Measurements from ENCODE around the gene SNX24.
"Not testable (repeated sequence)": the region's sequence is repeated elsewhere in the genome, so short reads cannot be mapped to it uniquely, and the experiment has no call there.

SNX24 gene

GRCh38 chr5:122871661-122872060, 26.2 kb downstream of the SNX24 start:
- DNase-seq (ENCODE audit: low spot score), result no peak

GRCh38 chr5:122874179-122874875, 28.9 kb downstream of the SNX24 start:
- no peak for DNase-seq (ENCODE audit: low spot score)

- DNase-seq (ENCODE audit: low spot score), result peak; percentile 59
These were observed 32.1 kb downstream of the SNX24 start for GRCh38 chr5:122877518-122877917.

GRCh38 chr5:122879076-122879475, 33.7 kb downstream of the SNX24 start:
- DNase-seq (ENCODE audit: low spot score), result no peak

GRCh38 chr5:122880170-122880689, 34.8 kb downstream of the SNX24 start:
- no peak for DNase-seq (ENCODE audit: low spot score)

- DNase-seq (ENCODE audit: low spot score), result no peak
These were observed 35.3 kb downstream of the SNX24 start for GRCh38 chr5:122880749-122881148.

GRCh38 chr5:122882831-122883230, 37.4 kb downstream of the SNX24 start:
- DNase-seq (ENCODE audit: low spot score), result no peak

- no peak for DNase-seq (ENCODE audit: low spot score)
These were observed 39.7 kb downstream of the SNX24 start for GRCh38 chr5:122885045-122885517.

GRCh38 chr5:122885891-122886290, 40.5 kb downstream of the SNX24 start:
- DNase-seq (ENCODE audit: low spot score), result no peak

- no peak for DNase-seq (ENCODE audit: low spot score)
These were observed 49.7 kb downstream of the SNX24 start for GRCh38 chr5:122895141-122895540.

GRCh38 chr5:122896598-122897282, 51.3 kb downstream of the SNX24 start:
- peak; percentile 52 for DNase-seq (ENCODE audit: low spot score)

GRCh38 chr5:122897283-122897602, 51.8 kb downstream of the SNX24 start:
- DNase-seq (ENCODE audit: low spot score), result no peak

- DNase-seq (ENCODE audit: low spot score), result no peak
These were observed 55.9 kb downstream of the SNX24 start for GRCh38 chr5:122901346-122901745.

- no peak for DNase-seq (ENCODE audit: low spot score)
These were observed 56.9 kb downstream of the SNX24 start for GRCh38 chr5:122902263-122902662.

- DNase-seq (ENCODE audit: low spot score), result no peak
These were observed 61.4 kb downstream of the SNX24 start for GRCh38 chr5:122906768-122907167.

- DNase-seq (ENCODE audit: low spot score), result no peak
These were observed 61.9 kb downstream of the SNX24 start for GRCh38 chr5:122907276-122907675.

- DNase-seq (ENCODE audit: low spot score), result no peak
These were observed 62.7 kb downstream of the SNX24 start for GRCh38 chr5:122908108-122908507.

- no peak for DNase-seq (ENCODE audit: low spot score)
These were observed 63.2 kb downstream of the SNX24 start for GRCh38 chr5:122908662-122909061.

GRCh38 chr5:122909470-122910100, 64.2 kb downstream of the SNX24 start:
- DNase-seq (ENCODE audit: low spot score), result no peak

- DNase-seq (ENCODE audit: low spot score), result not testable (repeated sequence)
These were observed 68.0 kb downstream of the SNX24 start for GRCh38 chr5:122913436-122913835.

GRCh38 chr5:122915717-122916461, 70.5 kb downstream of the SNX24 start:
- DNase-seq (ENCODE audit: low spot score), result peak; percentile 28

- no peak for DNase-seq (ENCODE audit: low spot score)
These were observed 71.1 kb downstream of the SNX24 start for GRCh38 chr5:122916490-122916889.
